Measurements from ENCODE around the gene ACKR4. TPM values are rescaled to one million over a fixed set of nuclear protein-coding genes. Genes with fewer than 3 reads are reported as not detected.

The ACKR4 gene
- polyA plus RNA-seq, 1 of the 3 experiments (the other 2 are of a cell fraction): 0.10 TPM

DNA sequence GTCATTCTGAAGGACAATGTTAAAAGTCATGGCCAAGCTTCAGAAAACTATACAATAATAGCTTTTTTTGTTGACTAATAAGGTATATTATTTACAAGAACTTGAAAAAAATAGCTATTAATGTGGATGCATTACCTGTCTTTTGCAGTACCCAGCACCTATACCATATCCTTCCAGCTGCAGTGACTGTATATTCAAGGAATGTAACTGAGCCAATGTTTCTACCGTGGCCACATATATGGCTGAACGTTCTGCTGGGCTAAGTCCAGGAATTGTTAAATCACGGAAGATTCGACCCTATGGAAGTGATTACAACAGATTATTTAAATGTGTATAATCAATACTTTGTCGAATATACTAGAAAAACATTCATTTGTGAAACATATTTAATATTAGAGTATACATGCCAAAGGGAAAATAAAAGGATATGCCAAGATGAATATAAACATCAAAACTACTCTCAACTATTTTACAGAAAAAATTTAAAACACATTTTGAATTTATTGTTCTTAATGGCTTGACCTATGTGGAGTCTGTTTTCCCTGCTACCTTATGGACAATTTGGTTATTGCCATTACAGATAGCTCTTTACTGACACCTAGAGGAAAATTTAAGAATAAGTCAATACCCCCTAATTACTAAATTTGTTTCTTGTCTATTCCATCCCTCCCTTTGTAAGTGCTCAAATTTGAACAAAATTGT lies 44.9 kb downstream of the ACKR4 start (continued):
- TF ChIP-seq, protein P1, sequence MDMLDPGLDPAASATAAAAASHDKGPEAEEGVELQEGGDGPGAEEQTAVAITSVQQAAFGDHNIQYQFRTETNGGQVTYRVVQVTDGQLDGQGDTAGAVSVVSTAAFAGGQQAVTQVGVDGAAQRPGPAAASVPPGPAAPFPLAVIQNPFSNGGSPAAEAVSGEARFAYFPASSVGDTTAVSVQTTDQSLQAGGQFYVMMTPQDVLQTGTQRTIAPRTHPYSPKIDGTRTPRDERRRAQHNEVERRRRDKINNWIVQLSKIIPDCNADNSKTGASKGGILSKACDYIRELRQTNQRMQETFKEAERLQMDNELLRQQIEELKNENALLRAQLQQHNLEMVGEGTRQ (IDR thresholded peaks at IDR 0.05; ENCODE audit: borderline replicate concordance, low read depth, low read length): no peak
- no peak for TF ChIP-seq MXI1 (IDR thresholded peaks at IDR 0.05; ENCODE audit: low read depth, low read length)

DNA sequence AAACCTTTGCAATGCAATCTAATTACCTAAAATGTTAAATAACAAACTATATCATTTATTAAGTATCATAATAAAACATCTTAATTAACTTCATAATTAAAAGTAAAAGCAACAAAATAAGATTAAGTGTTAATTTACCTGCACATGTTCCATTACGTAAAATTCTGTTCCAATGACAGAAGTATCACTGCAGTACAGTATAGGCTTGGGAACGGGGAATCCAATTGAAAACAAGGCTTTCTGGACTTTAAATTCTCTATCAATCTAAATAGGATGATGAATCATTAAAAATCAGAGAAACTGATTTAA lies 45.4 kb downstream of the ACKR4 start:
- Histone ChIP-seq H3K27ac (ENCODE audit: low read depth in 2 of 2, low read length in 1 of 2) (no peak overlapping the region), H4K20me1 (ENCODE audit: insufficient read depth) (no peaks in the 10 kb centered on the region), H3K79me2 (ENCODE audit: insufficient read depth) (no peaks in the 10 kb centered on the region), H3K27me3 (ENCODE audit: insufficient read depth) (no peaks in the 10 kb centered on the region), H3K4me2 (no peak overlapping the region), H2AFZ (ENCODE audit: low read depth) (no peak overlapping the region), H3K4me3 (ENCODE audit: low read depth in 2 of 2, low read length in 1 of 2) (no peak overlapping the region), H3K4me1 (ENCODE audit: control insufficient read depth in 1 of 2, insufficient read depth in 2 of 2, low read depth in 1 of 2, low read length in 1 of 2) (peaks cover 0 to 10% of the 10 kb centered on the region in 2 experiments; a peak in 3 of 4 replicates), H3K9me2 (no peaks in the 10 kb centered on the region), H3K9ac (no peak overlapping the region), H3K36me3 (replicated peaks in 1 of 2; ENCODE audit: control insufficient read depth in 1 of 2, insufficient read depth in 2 of 2, low read length in 1 of 2) (peaks cover 7 to 25% of the 10 kb centered on the region in 2 experiments), H3K9me3 (no peaks in the 10 kb centered on the region), H3F3A (replicated peaks; ENCODE audit: insufficient read depth) (no peaks in the 10 kb centered on the region)
- no peak for DNase-seq
- TF ChIP-seq EP300 (IDR thresholded peaks at IDR 0.05; ENCODE audit: borderline replicate concordance in 1 of 2, low read depth in 1 of 2, low read length in 1 of 2): no peak
- no peak for TF ChIP-seq RCOR1 (IDR thresholded peaks at IDR 0.05; ENCODE audit: low read length)
- TF ChIP-seq, protein P2, sequence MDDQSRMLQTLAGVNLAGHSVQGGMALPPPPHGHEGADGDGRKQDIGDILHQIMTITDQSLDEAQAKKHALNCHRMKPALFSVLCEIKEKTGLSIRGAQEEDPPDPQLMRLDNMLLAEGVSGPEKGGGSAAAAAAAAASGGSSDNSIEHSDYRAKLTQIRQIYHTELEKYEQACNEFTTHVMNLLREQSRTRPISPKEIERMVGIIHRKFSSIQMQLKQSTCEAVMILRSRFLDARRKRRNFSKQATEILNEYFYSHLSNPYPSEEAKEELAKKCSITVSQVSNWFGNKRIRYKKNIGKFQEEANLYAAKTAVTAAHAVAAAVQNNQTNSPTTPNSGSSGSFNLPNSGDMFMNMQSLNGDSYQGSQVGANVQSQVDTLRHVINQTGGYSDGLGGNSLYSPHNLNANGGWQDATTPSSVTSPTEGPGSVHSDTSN (IDR thresholded peaks at IDR 0.05): no peak
- WGBS (ENCODE audit: low lambda C conversion rate): 49% methylated on average over 2 of the region's 2 CpGs
- POLR2A ChIA-PET: interaction anchor here (1.6 kb wide), 2 partner anchors 17 to 18 kb away, joined by 3 to 6 read pairs; partner anchors contain the start of genes ACAD11 and UBA5
- CTCF ChIA-PET: interaction anchor here (0.5 to 6.8 kb wide), 33 partner anchors 11 to 392 kb away, joined by 3 to 121 read pairs (median 5); partner anchors contain the start of gene ACAD11

DNA sequence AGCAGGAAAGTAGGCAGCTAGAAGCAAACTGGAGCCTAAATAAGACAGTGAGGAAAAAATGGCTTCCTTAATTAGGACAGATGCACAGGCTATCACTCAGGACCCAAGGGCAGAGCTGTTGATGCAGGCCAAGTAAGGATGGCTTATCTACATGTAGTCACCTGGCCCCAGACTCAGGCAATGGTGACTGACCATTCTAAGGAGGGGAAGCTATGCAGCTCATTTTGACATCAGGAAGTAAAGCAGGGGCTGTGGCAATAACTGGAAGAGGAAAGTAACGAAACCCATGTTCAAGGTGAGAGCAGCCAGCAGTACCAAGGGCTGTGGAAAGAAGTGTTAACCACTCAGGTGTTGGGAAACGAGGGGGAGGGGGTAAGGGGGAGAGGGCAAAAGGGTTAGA lies 46.3 kb downstream of the ACKR4 start:
- Histone ChIP-seq H2AFZ (ENCODE audit: low read depth) (no peak overlapping the region), H3K36me3 (replicated peaks in 1 of 2; ENCODE audit: control insufficient read depth in 1 of 2, insufficient read depth in 2 of 2, low read length in 1 of 2) (peaks cover 3 to 21% of the 10 kb centered on the region in 2 experiments), H3K9me3 (no peaks in the 10 kb centered on the region), H3K9ac (no peak overlapping the region), H3F3A (replicated peaks; ENCODE audit: insufficient read depth) (no peaks in the 10 kb centered on the region), H3K79me2 (ENCODE audit: insufficient read depth) (no peaks in the 10 kb centered on the region), H3K4me2 (no peak overlapping the region), H4K20me1 (ENCODE audit: insufficient read depth) (no peaks in the 10 kb centered on the region), H3K4me3 (ENCODE audit: low read depth in 2 of 2, low read length in 1 of 2) (no peak overlapping the region), H3K27ac (ENCODE audit: low read depth in 2 of 2, low read length in 1 of 2) (no peak overlapping the region), H3K4me1 (ENCODE audit: control insufficient read depth in 1 of 2, insufficient read depth in 2 of 2, low read depth in 1 of 2, low read length in 1 of 2) (peaks cover 0 to 2% of the 10 kb centered on the region in 2 experiments; a peak in 3 of 4 replicates), H3K27me3 (ENCODE audit: insufficient read depth) (no peaks in the 10 kb centered on the region), H3K9me2 (no peaks in the 10 kb centered on the region)
- WGBS (ENCODE audit: low lambda C conversion rate): 55% methylated on average over 2 of the region's 2 CpGs
- TF ChIP-seq RFX5 (IDR thresholded peaks at IDR 0.05; ENCODE audit: low read length) (no peak), TCF12 (IDR thresholded peaks at IDR 0.05) (no peak), FOSL2 (IDR thresholded peaks at IDR 0.05; ENCODE audit: borderline replicate concordance, low read depth) (no peak), JUND (IDR thresholded peaks at IDR 0.05) (no peak), TAF1 (IDR thresholded peaks at IDR 0.05; ENCODE audit: borderline replicate concordance, low read depth, low read length) (no peak), CHD2 (IDR thresholded peaks at IDR 0.05; ENCODE audit: low read length, partially characterized antibody) (no peak), RXRA (IDR thresholded peaks at IDR 0.05; ENCODE audit: borderline replicate concordance, low read depth) (no peak)
- TF ChIP-seq, protein P3, sequence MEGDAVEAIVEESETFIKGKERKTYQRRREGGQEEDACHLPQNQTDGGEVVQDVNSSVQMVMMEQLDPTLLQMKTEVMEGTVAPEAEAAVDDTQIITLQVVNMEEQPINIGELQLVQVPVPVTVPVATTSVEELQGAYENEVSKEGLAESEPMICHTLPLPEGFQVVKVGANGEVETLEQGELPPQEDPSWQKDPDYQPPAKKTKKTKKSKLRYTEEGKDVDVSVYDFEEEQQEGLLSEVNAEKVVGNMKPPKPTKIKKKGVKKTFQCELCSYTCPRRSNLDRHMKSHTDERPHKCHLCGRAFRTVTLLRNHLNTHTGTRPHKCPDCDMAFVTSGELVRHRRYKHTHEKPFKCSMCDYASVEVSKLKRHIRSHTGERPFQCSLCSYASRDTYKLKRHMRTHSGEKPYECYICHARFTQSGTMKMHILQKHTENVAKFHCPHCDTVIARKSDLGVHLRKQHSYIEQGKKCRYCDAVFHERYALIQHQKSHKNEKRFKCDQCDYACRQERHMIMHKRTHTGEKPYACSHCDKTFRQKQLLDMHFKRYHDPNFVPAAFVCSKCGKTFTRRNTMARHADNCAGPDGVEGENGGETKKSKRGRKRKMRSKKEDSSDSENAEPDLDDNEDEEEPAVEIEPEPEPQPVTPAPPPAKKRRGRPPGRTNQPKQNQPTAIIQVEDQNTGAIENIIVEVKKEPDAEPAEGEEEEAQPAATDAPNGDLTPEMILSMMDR (IDR thresholded peaks at IDR 0.05): no peak
- no peak for DNase-seq
- ChIA-PET CTCF (interaction anchor here (0.6 to 6.8 kb wide), 24 partner anchors 8 to 393 kb away, joined by 3 to 121 read pairs (median 6); partner anchors contain the start of gene ACAD11), POLR2A (interaction anchor here (1.6 kb wide), 2 partner anchors 16 to 17 kb away, joined by 3 to 6 read pairs; partner anchors contain the start of genes ACAD11 and UBA5)
